GM19452 (cell line): Measurements from ENCODE around the gene ST3GAL4.
"Not testable (repeated sequence)": the region's sequence is repeated elsewhere in the genome, so short reads cannot be mapped to it uniquely, and the experiment has no call there.

Experiments
- ATAC-seq: cut with Tn5 transposase; IDR thresholded peaks from one replicate; pipeline ENCODE4 v1.9.1; 2021; ENCODE audit not compliant: unreplicated experiment

Gene ST3GAL4

GRCh38 chr11:126345283-126345682 lies 10.2 kb upstream of the ST3GAL4 start:
- no peak for ATAC-seq

DNA sequence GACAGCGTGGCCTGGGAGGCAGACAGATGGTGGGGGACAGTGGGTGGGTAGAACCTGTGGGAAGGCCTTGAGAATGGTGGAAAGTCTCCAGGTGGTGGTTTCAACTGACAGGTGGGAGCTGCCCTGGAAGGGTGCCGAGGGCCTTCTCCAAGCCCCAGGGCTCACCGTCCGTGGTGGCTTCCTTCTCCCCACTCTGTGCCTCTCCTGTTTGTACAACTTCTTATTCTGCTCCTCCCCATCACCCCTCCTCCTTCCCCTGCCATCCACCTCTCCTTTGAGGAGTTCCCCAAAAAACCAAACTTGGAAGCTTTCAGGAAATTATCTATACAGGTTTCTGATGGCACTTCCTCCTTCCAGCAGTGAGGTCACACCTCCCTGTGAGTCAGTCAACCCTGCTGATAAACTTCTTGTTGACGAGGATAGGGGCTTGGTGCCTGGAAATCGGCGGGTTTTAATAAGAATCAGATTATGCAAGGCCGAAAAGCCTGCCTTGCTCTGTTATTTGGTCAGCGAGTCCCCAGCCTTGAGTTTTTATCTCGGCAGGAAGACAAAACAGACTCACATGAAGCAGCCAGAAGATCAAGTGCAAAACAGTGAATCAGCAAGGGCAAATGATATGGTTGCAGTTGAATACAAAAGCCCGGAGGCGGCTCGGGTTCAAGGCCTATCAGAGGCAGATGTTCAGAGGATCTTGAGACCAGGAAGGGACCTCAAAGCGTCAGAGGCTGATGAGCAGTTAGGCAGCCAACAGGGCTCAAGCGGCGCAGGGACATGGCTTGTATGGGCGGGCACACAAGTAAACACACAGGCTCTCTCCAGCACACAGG lies 9.5 kb upstream of the ST3GAL4 start:
- ATAC-seq: no peak

DNA sequence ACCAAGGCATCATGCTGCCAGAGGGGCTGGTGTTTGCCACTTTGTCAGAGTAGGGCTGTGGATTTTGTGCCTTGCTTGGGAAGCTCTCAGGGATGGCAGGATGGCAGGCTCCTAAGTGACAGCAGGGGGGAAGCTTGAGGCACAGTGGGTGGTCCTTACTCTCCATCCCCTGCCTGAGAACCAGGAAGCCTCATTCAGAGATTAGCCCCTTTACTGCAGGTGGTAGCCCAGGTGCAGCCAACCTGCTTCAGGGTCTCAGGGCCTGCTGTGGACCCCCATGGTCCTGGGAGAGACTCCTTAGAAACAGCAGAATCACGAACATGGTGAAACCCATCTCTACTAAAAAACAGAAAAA lies 8.9 kb upstream of the ST3GAL4 start:
- no peak for ATAC-seq

GRCh38 chr11:126346946-126347345 lies 8.5 kb upstream of the ST3GAL4 start:
- not testable (repeated sequence) for ATAC-seq

DNA sequence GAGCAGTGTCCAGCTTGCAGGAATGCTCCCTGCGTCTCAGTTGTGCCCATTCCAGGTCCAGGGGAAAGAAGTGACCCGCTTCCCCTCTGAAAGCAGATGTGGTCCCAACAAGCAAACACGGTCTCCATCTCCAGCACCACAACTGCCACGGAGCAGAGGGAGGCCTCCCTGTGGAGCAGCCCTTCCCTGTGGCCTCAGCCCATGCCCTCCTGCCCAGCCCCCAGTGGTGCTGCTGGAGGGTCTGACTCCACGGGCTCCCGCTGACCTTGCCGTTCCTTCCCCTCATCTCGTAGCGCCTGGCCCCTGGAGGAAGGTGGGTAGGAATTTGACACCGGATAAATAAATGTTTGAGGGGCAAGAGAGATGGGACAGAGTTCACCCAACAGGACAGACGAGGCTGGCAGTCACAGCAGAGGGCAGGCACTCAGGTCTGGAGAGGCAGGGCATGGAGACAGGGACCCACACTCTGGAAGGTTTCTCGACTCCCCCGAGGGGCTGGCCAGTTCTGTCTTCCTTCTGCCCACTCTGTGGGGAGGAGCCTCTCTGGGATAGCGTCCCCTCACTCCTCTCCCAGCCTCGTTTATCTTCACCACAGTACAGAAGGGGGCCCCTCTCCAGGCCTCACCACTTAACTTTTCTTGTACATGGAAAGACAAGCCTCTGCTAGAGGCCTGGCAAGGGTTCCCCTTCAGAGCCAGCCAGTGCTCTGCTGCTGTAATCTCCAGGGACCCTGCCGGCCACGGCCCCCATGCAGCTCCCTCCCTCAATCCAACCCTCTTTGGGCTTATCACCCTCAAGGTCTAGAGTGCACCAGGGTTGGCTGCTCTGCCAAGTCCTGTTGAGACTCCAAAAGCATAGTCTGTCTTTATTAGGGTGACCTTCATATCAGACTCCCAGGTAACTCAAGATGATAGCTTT lies 7.5 kb upstream of the ST3GAL4 start:
- ATAC-seq: no peak

GRCh38 chr11:126348806-126349582 lies 6.5 kb upstream of the ST3GAL4 start:
- no peak for ATAC-seq

GRCh38 chr11:126350836-126351235 lies 4.7 kb upstream of the ST3GAL4 start:
- ATAC-seq: no peak

GRCh38 chr11:126352163-126352562 lies 3.3 kb upstream of the ST3GAL4 start:
- no peak for ATAC-seq

GRCh38 chr11:126352934-126353801 lies 2.3 kb upstream of the ST3GAL4 start:
- ATAC-seq: no peak

GRCh38 chr11:126354631-126355323 lies 709 bp upstream of the ST3GAL4 start:
- ATAC-seq: peak; percentile 31

DNA sequence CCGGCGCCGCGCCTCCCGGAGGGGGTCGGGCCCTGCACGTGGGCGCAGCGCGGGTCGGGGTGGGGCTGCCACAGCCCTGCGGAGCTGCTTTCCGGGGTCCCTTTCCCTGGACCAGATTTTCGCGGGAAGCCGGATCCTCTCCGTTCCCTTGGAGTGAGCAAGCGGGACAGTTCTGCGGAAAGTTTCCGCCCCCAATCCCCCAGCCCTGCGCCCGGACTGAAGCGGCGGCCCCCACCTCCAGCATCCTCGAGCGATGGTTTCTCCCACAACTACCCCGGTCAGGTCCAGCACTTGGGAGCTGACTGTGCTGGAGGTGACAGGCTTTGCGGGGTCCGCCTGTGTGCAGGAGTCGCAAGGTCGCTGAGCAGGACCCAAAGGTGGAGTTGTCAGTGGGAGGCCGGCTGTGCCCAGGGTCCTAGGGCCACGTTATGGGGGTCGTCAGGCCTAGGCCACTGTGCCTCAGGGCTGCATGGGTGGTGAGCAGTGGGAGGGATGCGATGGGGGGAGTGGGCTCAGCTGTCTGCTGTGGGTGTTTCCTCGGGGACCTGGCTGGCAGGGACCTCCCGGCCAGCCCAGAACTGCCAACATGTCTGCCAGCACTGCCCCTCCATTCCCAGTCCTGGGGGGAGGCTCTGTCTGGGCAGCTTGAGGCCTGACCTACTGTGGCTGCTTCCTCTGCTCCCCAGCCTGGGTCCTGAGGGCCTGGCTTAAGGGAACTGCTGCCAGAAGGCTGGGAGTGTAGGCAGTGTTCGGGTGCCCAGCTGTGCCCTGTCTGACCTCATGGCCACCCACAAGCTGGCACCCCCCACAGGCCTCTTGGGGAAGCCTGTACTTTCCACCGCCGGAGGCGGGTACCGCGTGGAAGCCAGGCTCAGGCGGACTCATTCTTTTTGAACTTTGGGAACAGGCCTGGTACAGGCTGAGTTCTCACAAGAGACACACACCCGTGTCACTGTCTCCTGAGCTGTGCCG lies 726 bp downstream of the ST3GAL4 start:
- peak; percentile 8 for ATAC-seq

GRCh38 chr11:126357055-126357962 lies 1.8 kb downstream of the ST3GAL4 start:
- ATAC-seq: no peak

- no peak for ATAC-seq
Observed at GRCh38 chr11:126357969-126358762, 2.7 kb downstream of the ST3GAL4 start.

GRCh38 chr11:126358763-126359160 lies 3.3 kb downstream of the ST3GAL4 start:
- no peak for ATAC-seq

GRCh38 chr11:126359431-126360048 lies 4.1 kb downstream of the ST3GAL4 start:
- ATAC-seq: no peak

GRCh38 chr11:126360049-126360446 lies 4.6 kb downstream of the ST3GAL4 start:
- no peak for ATAC-seq
